Measurements from ENCODE around the gene TMEM51.

DNA sequence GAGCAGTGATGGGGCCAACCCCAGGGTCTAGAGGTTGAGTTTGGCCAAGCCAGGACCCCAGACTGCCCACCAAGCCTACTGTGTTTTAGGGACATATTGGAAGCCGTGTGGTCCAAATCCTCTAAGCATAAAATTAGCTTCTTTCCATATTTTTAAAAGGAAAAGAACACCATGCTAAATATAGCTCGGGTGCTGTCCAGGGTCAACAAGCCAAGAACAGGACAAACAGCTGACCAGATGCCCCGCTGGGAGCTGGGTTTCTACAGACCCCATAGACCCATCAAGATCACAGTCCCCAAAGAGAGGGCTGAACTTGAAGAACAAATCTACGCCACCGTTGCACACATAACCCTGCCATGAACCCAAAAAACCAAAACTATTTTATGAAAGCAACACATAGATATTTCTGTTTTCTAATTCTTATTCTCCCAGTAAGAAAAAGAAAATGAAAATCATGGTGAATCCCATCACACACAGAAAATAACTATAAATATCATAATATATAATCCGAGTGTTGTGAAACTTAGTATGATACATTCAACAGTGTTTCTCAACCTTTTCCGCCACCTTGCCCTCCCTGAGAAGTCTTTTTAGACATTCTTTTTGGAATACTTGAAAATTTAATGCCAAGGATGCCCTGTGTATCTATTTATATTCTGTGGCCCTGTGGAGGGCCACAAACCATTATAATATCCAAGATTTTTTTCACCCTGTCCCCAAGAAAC lies 57.3 kb downstream of the TMEM51 start:
- TF ChIP-seq CTCF (conservative IDR thresholded peaks at IDR 0.05 in 1 of 2, IDR thresholded peaks at IDR 0.05 in 1 of 2; ENCODE audit: extremely low read depth in 1 of 2, insufficient read depth in 1 of 2, low read depth in 1 of 2, low read length in 2 of 2), result no peak
- TF ChIP-seq EZH2 (IDR thresholded peaks at IDR 0.05; ENCODE audit: borderline replicate concordance, low read length), result no peak

All from mammary epithelial cell (primary cell).